Liver (tissue), 9 donors: ENCODE results near the gene STAG3. TPM values are rescaled to one million over a fixed set of nuclear protein-coding genes. Genes with fewer than 3 reads are reported as not detected.
"Not testable (repeated sequence)": the region's sequence is repeated elsewhere in the genome, so short reads cannot be mapped to it uniquely, and the experiment has no call there.

Source experiments
- DNase-seq: peaks from one replicate; pipeline ENCODE4 v3.0.0-alpha.2; 2017; ENCODE audit warnings: low spot score
- H3K27ac ChIP-seq, 2 donors: one replicate each; pipeline ENCODE4 v1.7.0; 2013; ENCODE audit warnings: inconsistent platforms in 2 of 2, low read length in 2 of 2, control low read depth in 1 of 2, low read depth in 1 of 2, mild to moderate bottlenecking in 1 of 2
- H3K27me3 ChIP-seq, 4 donors: one replicate each; pipeline versions ENCODE4 v1.6.1 to v1.7.0; 2013; ENCODE audit warnings: low read length in 3 of 4, inconsistent platforms in 1 of 4, mild to moderate bottlenecking in 1 of 4, moderate library complexity in 1 of 4; ENCODE audit not compliant: control insufficient read depth in 4 of 4, insufficient read depth in 4 of 4
- H3K36me3 ChIP-seq, 4 donors: one replicate each; pipeline versions ENCODE4 v1.6.1 to v1.7.0; 2013; ENCODE audit warnings: low read length in 3 of 4, mild to moderate bottlenecking in 3 of 4, low read depth in 1 of 4, moderate library complexity in 1 of 4; ENCODE audit not compliant: control insufficient read depth in 4 of 4, insufficient read depth in 3 of 4
- H3K4me1 ChIP-seq, 4 donors: one replicate each; pipeline versions ENCODE4 v1.6.1 to v1.7.0; 2013; ENCODE audit warnings: low read length in 3 of 4, mild to moderate bottlenecking in 3 of 4, moderate library complexity in 1 of 4; ENCODE audit not compliant: control insufficient read depth in 4 of 4, insufficient read depth in 4 of 4
- H3K4me3 ChIP-seq, 3 donors: one replicate each; pipeline versions ENCODE4 v1.6.1 to v1.7.0; 2013; ENCODE audit warnings: low read length in 3 of 3, control low read depth in 1 of 3, low read depth in 1 of 3, mild to moderate bottlenecking in 1 of 3
- H3K9ac ChIP-seq, 2 donors: one replicate each; pipeline ENCODE4 v1.7.0; 2013; ENCODE audit warnings: low read length in 2 of 2, mild to moderate bottlenecking in 2 of 2, moderate library complexity in 2 of 2, control low read depth in 1 of 2, low read depth in 1 of 2
- H3K9me3 ChIP-seq, 4 donors: one replicate each; pipeline versions ENCODE4 v1.6.1 to v1.7.0; 2013; ENCODE audit warnings: low read length in 3 of 4; ENCODE audit not compliant: control insufficient read depth in 4 of 4
- ATF3 ChIP-seq: IDR thresholded peaks from 2 replicates; pipeline ENCODE4 v1.6.1; 2016; ENCODE audit warnings: antibody characterized with exemption
- EGR1 ChIP-seq, 2 donors: IDR thresholded peaks; 2 replicates each; pipeline ENCODE4 v1.6.1; 2016 to 2018; ENCODE audit warnings: antibody characterized with exemption in 2 of 2, low read depth in 2 of 2
- FOXA1 ChIP-seq: IDR thresholded peaks from 2 replicates; pipeline ENCODE4 v1.6.1; 2016; ENCODE audit warnings: antibody characterized with exemption
- GABPA ChIP-seq, 2 donors: IDR thresholded peaks in 1 of 2; conservative IDR thresholded peaks in 1 of 2; 2 replicates each; pipeline ENCODE4 v1.6.1; 2016; ENCODE audit warnings: antibody characterized with exemption in 2 of 2, mild to moderate bottlenecking in 1 of 2, moderate library complexity in 1 of 2
- HNF4A ChIP-seq, 2 donors: conservative IDR thresholded peaks; 2 replicates each; pipeline ENCODE4 v1.6.1; 2016; ENCODE audit warnings: antibody characterized with exemption in 2 of 2, mild to moderate bottlenecking in 2 of 2
- JUND ChIP-seq, 2 donors: IDR thresholded peaks; 2 replicates each; pipeline ENCODE4 v1.6.1; 2016; ENCODE audit warnings: antibody characterized with exemption in 2 of 2
- MAX ChIP-seq: IDR thresholded peaks from 2 replicates; pipeline ENCODE4 v1.6.1; 2016; ENCODE audit warnings: antibody characterized with exemption
- NR2F2 ChIP-seq: IDR thresholded peaks from 2 replicates; pipeline ENCODE4 v1.6.1; 2016; ENCODE audit warnings: antibody characterized with exemption
- RAD21 ChIP-seq, 2 donors: IDR thresholded peaks; 2 replicates each; pipeline ENCODE4 v1.6.1; 2016; ENCODE audit warnings: antibody characterized with exemption in 2 of 2, mild to moderate bottlenecking in 2 of 2
- RXRA ChIP-seq, 2 donors: IDR thresholded peaks; 2 replicates each; pipeline ENCODE4 v1.6.1; 2017 to 2018; ENCODE audit warnings: antibody characterized with exemption in 2 of 2, mild to moderate bottlenecking in 1 of 2
- SP1 ChIP-seq: IDR thresholded peaks from 2 replicates; pipeline ENCODE4 v1.6.1; 2018; ENCODE audit warnings: antibody characterized with exemption, mild to moderate bottlenecking
- TAF1 ChIP-seq: conservative IDR thresholded peaks from 2 replicates; pipeline ENCODE4 v1.6.1; 2016; ENCODE audit warnings: antibody characterized with exemption, mild to moderate bottlenecking
- YY1 ChIP-seq: IDR thresholded peaks from 2 replicates; pipeline ENCODE4 v1.6.1; 2016; ENCODE audit warnings: antibody characterized with exemption, mild to moderate bottlenecking
- WGBS: extraction: QIAGEN DNeasy Blood & Tissue Kit; methylation state at CpG from one replicate; pipeline ENCODE4 v1.1.7; 2013; 5-methylcytosine and 5-hydroxymethylcytosine counted together
- polyA plus RNA-seq, 2 donors: library from polyadenylated mRNA; stranded (reverse) in 1 of 2; unstranded in 1 of 2; fragments of 200-250 nt in 1 of 2; fragments of >200 nt in 1 of 2; fragmentation: Nextera tagmentation in 1 of 2; extraction: Ambion mirVana in 1 of 2; gene quantifications; one replicate each; pipeline versions ENCODE4 v1.2.1 to v1.2.3, GENCODE V29; 2013 to 2015
- total RNA-seq, 2 donors: library from RNA; depleted of rRNA; stranded (reverse); fragments of >200 nt; gene quantifications; one replicate each; pipeline ENCODE4 v1.2.3, GENCODE V29; 2014
- donor health status: healthy.
- donor health status: healthy.
- donor health status: healthy.
- donor health status: healthy.
- donor health status: healthy.

Gene STAG3
- total and polyA plus RNA-seq, 4 donors: 0.28 to 7.0 (median 3.2) TPM

GRCh38 chr7:100221767-100222444 is 44.2 kb downstream of the STAG3 start:
- Histone ChIP-seq H3K4me1 (peaks cover 0 to 6% (median 1%) of the 10 kb centered on the region in 4 donors), H3K4me3 (no peak overlapping the region), H3K27ac (peak overlapping the region; percentile 33 to 77), H3K9ac (peak overlapping the region in 1 of 2 donors; percentile 36), H3K9me3 (no peaks in the 10 kb centered on the region), H3K36me3 (peaks cover 0 to 2% (median 0%) of the 10 kb centered on the region in 4 donors), H3K27me3 (no peaks in the 10 kb centered on the region)
- TF ChIP-seq TAF1 (no peak), NR2F2 (no peak), JUND (IDR thresholded peaks at IDR 0.05) (no peak), MAX (no peak), GABPA (IDR thresholded peaks at IDR 0.05 in 1 of 2, conservative IDR thresholded peaks at IDR 0.05 in 1 of 2) (no peak), EGR1 (IDR thresholded peaks at IDR 0.05; ENCODE audit: low read depth in 2 of 2) (no peak)
- no peak for DNase-seq
- WGBS: 90% methylated on average over 14 of the region's 14 CpGs

GRCh38 chr7:100222445-100223132 is 44.9 kb downstream of the STAG3 start:
- DNase-seq: no peak
- Histone ChIP-seq H3K4me1 (peaks cover 0 to 1% (median under 1%) of the 10 kb centered on the region in 4 donors), H3K27me3 (no peaks in the 10 kb centered on the region), H3K9ac (no peak overlapping the region), H3K36me3 (peaks cover 0 to 2% (median 0%) of the 10 kb centered on the region in 4 donors), H3K27ac (no peak overlapping the region), H3K9me3 (no peaks in the 10 kb centered on the region), H3K4me3 (no peak overlapping the region)
- WGBS: 95% methylated on average over 13 of the region's 13 CpGs
- TF ChIP-seq NR2F2 (no peak), HNF4A (conservative IDR thresholded peaks at IDR 0.05) (no peak), ATF3 (no peak), RXRA (IDR thresholded peaks at IDR 0.05) (no peak), EGR1 (IDR thresholded peaks at IDR 0.05; ENCODE audit: low read depth in 2 of 2) (no peak), YY1 (no peak), RAD21 (IDR thresholded peaks at IDR 0.05) (no peak), SP1 (no peak), JUND (IDR thresholded peaks at IDR 0.05) (no peak), FOXA1 (no peak)

- not testable (repeated sequence) for DNase-seq, H3K4me3 ChIP-seq, H3K4me1 ChIP-seq, H3K27ac ChIP-seq, H3K36me3 ChIP-seq, H3K9me3 ChIP-seq, H3K27me3 ChIP-seq, H3K9ac ChIP-seq
- 95% methylated on average over 17 of the region's 17 CpGs for WGBS
Observed at GRCh38 chr7:100223376-100223927, 45.7 kb downstream of the STAG3 start.

- 91% methylated on average over 6 of the region's 6 CpGs for WGBS
- not testable (repeated sequence) for H3K27me3 ChIP-seq, H3K36me3 ChIP-seq, H3K4me1 ChIP-seq, DNase-seq, H3K9ac ChIP-seq, H3K27ac ChIP-seq, H3K4me3 ChIP-seq, H3K9me3 ChIP-seq
Observed at GRCh38 chr7:100224891-100225290, 47.2 kb downstream of the STAG3 start.

GRCh38 chr7:100234660-100235317 is 57.1 kb downstream of the STAG3 start:
- not testable (repeated sequence) for DNase-seq, H3K27ac ChIP-seq, H3K4me1 ChIP-seq, H3K9me3 ChIP-seq, H3K4me3 ChIP-seq, H3K36me3 ChIP-seq, H3K27me3 ChIP-seq, H3K9ac ChIP-seq
- 84% methylated on average over 8 of the region's 8 CpGs for WGBS

GRCh38 chr7:100239975-100240374 is 62.3 kb downstream of the STAG3 start:
- not testable (repeated sequence) for DNase-seq, H3K36me3 ChIP-seq, H3K27ac ChIP-seq, H3K27me3 ChIP-seq, H3K4me3 ChIP-seq, H3K4me1 ChIP-seq, H3K9me3 ChIP-seq, H3K9ac ChIP-seq
- 98% methylated on average over 7 of the region's 7 CpGs for WGBS
